Tibial nerve (tissue), 4 donors: ENCODE data around the gene BACH2. TPM values are rescaled to one million over a fixed set of nuclear protein-coding genes. Genes with fewer than 3 reads are reported as not detected.

ENCODE experiments used
- DNase-seq, 2 donors: peaks; one replicate each; pipeline ENCODE4 v3.0.0-alpha.2; 2019; ENCODE audit warnings: low spot score in 2 of 2
- H3K27ac ChIP-seq, 4 donors: fragments of 200-600 bp; sonication (generic) in 3 of 4; one replicate each; pipeline ENCODE4 v1.5.1; 2017 to 2019; ENCODE audit warnings: mild to moderate bottlenecking in 1 of 4
- H3K27me3 ChIP-seq, 2 donors: fragments of 200-600 bp; sonication (generic) in 1 of 2; one replicate each; pipeline versions ENCODE4 v1.5.1 to v1.6.0; 2017 to 2019
- H3K36me3 ChIP-seq, 3 donors: fragments of 200-600 bp; sonication (generic); one replicate each; pipeline ENCODE4 v1.5.1; 2018 to 2019
- H3K4me1 ChIP-seq, 4 donors: fragments of 200-600 bp; sonication (generic) in 3 of 4; one replicate each; pipeline ENCODE4 v1.5.1; 2017 to 2019
- H3K4me3 ChIP-seq, 4 donors: fragments of 200-600 bp; sonication (generic) in 3 of 4; one replicate each; pipeline ENCODE4 v1.5.1; 2017 to 2019; ENCODE audit warnings: mild to moderate bottlenecking in 1 of 4, moderate library complexity in 1 of 4
- H3K9me3 ChIP-seq, 4 donors: fragments of 200-600 bp; sonication (generic) in 3 of 4; one replicate each; pipeline ENCODE4 v1.5.1; 2017 to 2019
- EP300 ChIP-seq, 2 donors: sonication (generic); formaldehyde crosslinking; IDR thresholded peaks; one replicate each; pipeline ENCODE4 v1.6.1; 2017; ENCODE audit warnings: antibody characterized with exemption in 2 of 2, mild to moderate bottlenecking in 1 of 2
- POLR2A ChIP-seq, 2 donors: fragments of 450-650 bp; IDR thresholded peaks; one replicate each; pipeline ENCODE4 v1.6.1; 2017; ENCODE audit warnings: antibody characterized with exemption in 2 of 2, mild to moderate bottlenecking in 2 of 2, moderate library complexity in 2 of 2
- WGBS, 2 donors: methylation state at CpG; one replicate each; pipeline ENCODE4 v1.1.5; 2018; 5-methylcytosine and 5-hydroxymethylcytosine counted together
- total RNA-seq, 4 donors: library from RNA; depleted of rRNA; stranded (reverse); fragments of >200 nt; gene quantifications; one replicate each; pipeline ENCODE4 v1.1.0, GENCODE V29; 2016
- TF ChIP-seq, protein P1 (sequence below), 5 experiments: fragments of 200-600 bp in 3 of 5; fragments of 450-650 bp in 2 of 5; sonication (generic) in 3 of 5; IDR thresholded peaks; one replicate each; pipeline ENCODE4 v1.5.1; 2016 to 2019; ENCODE audit warnings: antibody characterized with exemption in 5 of 5, mild to moderate bottlenecking in 3 of 5, moderate library complexity in 2 of 5

The BACH2 gene
- total RNA-seq, 4 donors from 2014 or later, result 4.4 to 11.1 (median 8.4) TPM

DNA sequence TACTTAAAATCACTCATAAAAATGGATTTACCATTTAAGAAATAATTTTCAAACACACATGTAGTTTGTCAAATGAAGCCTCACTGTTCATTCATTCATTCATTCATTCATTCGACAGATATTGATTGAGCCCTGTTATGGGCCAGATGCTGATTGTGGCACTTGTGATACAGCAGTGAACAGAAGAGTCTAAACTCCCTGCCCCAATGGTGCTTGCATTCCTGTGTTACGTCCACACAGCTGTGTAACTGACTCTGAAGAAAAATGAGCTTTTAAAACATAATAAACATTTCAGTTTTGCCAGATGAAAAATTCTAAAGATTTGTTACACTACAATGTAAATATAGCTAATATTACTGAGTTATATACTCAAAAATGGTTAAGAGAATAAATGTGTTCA lies 46.2 kb downstream of the BACH2 start:
- Histone ChIP-seq H3K4me1 (no peaks in the 10 kb centered on the region), H3K27me3 (no peaks in the 10 kb centered on the region), H3K4me3 (no peak overlapping the region), H3K9me3 (no peaks in the 10 kb centered on the region), H3K36me3 (peaks cover 0 to 10% (median 0%) of the 10 kb centered on the region in 3 donors), H3K27ac (no peak overlapping the region)
- DNase-seq, result no peak
- 83 to 90% methylated on average over 2 of the region's 2 CpGs for WGBS, 2 donors
- no peak for TF ChIP-seq POLR2A (IDR thresholded peaks at IDR 0.05)
- no peak for TF ChIP-seq EP300 (IDR thresholded peaks at IDR 0.05)
- TF ChIP-seq, protein P1, sequence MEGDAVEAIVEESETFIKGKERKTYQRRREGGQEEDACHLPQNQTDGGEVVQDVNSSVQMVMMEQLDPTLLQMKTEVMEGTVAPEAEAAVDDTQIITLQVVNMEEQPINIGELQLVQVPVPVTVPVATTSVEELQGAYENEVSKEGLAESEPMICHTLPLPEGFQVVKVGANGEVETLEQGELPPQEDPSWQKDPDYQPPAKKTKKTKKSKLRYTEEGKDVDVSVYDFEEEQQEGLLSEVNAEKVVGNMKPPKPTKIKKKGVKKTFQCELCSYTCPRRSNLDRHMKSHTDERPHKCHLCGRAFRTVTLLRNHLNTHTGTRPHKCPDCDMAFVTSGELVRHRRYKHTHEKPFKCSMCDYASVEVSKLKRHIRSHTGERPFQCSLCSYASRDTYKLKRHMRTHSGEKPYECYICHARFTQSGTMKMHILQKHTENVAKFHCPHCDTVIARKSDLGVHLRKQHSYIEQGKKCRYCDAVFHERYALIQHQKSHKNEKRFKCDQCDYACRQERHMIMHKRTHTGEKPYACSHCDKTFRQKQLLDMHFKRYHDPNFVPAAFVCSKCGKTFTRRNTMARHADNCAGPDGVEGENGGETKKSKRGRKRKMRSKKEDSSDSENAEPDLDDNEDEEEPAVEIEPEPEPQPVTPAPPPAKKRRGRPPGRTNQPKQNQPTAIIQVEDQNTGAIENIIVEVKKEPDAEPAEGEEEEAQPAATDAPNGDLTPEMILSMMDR (IDR thresholded peaks at IDR 0.05), result no peak

DNA sequence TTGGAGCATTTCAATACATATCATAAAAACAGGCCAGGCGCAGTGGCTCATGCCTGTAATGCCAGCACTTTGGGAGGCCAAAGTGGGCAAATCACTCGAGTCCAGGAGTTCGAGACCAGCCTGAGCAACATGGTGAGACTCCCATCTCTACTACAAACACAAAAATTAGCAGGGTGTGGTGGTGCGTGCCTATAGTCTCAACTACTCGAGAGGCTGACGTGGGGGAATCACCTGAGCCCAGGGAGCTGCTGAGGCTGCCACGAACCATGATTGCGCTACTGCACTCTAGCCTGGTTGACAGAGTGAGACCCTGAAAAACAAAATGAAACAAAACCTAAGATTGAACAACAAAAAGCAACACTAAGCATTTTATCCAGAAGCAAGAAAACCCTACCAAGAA lies 47.2 kb downstream of the BACH2 start:
- H3K27me3 ChIP-seq, result no peaks in the 10 kb centered on the region
- DNase-seq, result no peak
- WGBS, 2 donors, result 93 to 96% methylated on average over 8 of the region's 8 CpGs

DNA sequence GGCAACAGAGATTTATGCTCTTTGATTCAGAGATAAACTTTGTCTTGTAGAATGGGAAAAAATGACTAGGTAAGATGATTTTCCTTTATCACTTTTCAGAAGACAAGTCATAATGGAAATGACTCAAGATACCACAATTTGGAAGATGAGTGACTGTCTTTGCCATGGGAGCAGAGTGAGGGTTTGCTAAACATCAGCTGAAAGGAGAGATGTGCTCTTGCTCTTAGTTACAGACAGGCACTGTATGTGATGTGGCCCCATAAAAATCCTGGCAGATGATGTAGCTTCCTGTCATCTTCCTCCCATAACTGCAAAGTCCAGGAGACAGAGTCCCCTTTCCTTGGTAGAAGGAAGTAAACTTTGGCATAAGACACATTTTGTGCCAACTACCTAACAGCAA lies 47.6 kb downstream of the BACH2 start:
- Histone ChIP-seq H3K27ac (no peak overlapping the region), H3K9me3 (no peaks in the 10 kb centered on the region), H3K36me3 (peaks cover 0 to 10% (median 0%) of the 10 kb centered on the region in 3 donors), H3K4me3 (no peak overlapping the region), H3K4me1 (no peaks in the 10 kb centered on the region), H3K27me3 (no peaks in the 10 kb centered on the region)
- TF ChIP-seq POLR2A (IDR thresholded peaks at IDR 0.05) (no peak), EP300 (IDR thresholded peaks at IDR 0.05) (no peak)
- TF ChIP-seq, protein P1 (IDR thresholded peaks at IDR 0.05), result no peak
- no peak for DNase-seq

More for the DNA sequence above, 47.2 kb downstream of the BACH2 start:
- no peaks in the 10 kb centered on the region for H3K4me1 ChIP-seq
- no peak overlapping the region for H3K27ac ChIP-seq
- no peak overlapping the region for H3K4me3 ChIP-seq
- no peaks in the 10 kb centered on the region for H3K9me3 ChIP-seq
- TF ChIP-seq, protein P1 (IDR thresholded peaks at IDR 0.05), result no peak
- no peak for TF ChIP-seq POLR2A (IDR thresholded peaks at IDR 0.05)
- no peak for TF ChIP-seq EP300 (IDR thresholded peaks at IDR 0.05)
- H3K36me3 ChIP-seq, result peaks cover 0 to 10% (median 0%) of the 10 kb centered on the region in 3 donors

DNA sequence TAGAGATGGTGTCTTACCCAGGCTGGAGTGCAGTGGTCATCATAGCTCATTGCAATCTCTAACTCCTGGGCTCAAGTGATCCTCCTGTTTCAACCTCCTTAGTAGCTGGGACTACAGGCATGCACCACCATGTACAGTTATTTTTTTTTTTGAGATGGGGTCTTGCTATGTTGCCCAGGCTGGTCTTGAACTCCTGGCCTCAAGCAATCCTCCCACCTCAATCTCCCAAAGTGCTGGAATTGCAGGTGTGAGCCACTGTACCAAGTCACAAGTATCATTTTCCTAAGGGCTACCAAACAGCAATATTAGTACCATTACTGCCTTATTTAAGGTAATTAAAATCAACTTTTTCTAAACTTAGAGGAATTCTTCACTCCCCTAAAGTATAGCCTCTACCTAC lies 49.4 kb downstream of the BACH2 start:
- no peak overlapping the region for H3K27ac ChIP-seq
- no peaks in the 10 kb centered on the region for H3K27me3 ChIP-seq
- H3K9me3 ChIP-seq, result no peaks in the 10 kb centered on the region
- no peak for DNase-seq
- no peaks in the 10 kb centered on the region for H3K4me1 ChIP-seq
- peaks cover 0 to 10% (median 0%) of the 10 kb centered on the region in 3 donors for H3K36me3 ChIP-seq
- no peak for TF ChIP-seq EP300 (IDR thresholded peaks at IDR 0.05)
- no peak for TF ChIP-seq POLR2A (IDR thresholded peaks at IDR 0.05)
- TF ChIP-seq, protein P1 (IDR thresholded peaks at IDR 0.05), result no peak
- H3K4me3 ChIP-seq, result no peak overlapping the region

DNA sequence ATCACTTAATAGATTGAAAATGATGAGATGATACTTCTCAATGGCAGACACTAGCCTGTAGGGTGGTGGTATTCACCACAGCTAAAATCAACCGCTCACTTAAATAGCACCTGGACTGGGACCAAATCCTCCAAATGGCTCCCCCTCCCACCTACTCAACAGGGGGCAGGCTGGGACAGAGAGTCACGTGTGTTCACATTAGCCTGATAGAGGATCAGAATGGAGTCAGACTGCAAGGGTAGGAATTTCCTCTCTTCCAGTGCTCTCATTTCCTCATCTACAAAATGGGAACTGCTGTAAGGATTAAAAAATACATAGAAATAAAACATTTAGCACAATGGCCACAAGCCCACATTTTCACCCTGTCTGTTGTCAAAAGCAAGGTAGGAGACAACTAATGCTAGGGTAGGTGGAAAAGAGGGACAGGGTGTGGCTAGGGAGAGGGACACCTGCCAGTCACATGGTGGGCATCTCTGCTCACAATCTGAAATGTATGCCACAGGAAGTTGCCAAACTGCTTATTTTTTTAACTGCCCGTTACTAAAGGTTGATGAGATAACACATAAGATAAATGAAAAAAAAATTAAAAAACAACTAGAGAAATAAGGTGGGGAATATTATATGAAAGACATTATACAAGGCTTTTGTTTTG lies 55.3 kb downstream of the BACH2 start:
- no peak overlapping the region for H3K27ac ChIP-seq
- TF ChIP-seq EP300 (IDR thresholded peaks at IDR 0.05) (no peak), POLR2A (IDR thresholded peaks at IDR 0.05) (no peak)
- TF ChIP-seq, protein P1 (IDR thresholded peaks at IDR 0.05), result no peak
- no peak overlapping the region for H3K4me3 ChIP-seq
- H3K27me3 ChIP-seq, result no peaks in the 10 kb centered on the region
- H3K36me3 ChIP-seq, result no peaks in the 10 kb centered on the region
- no peak for DNase-seq
- 68 to 69% methylated on average over 3 of the region's 3 CpGs for WGBS, 2 donors
- no peaks in the 10 kb centered on the region for H3K4me1 ChIP-seq
- no peaks in the 10 kb centered on the region for H3K9me3 ChIP-seq
